PFSK-1 (cell line): ENCODE measurements around the gene CCDC88C.

Experiments used
- FOXP2 ChIP-seq: optimal IDR thresholded peaks from 2 replicates; pipeline ENCODE3; 2011; ENCODE audit warnings: borderline replicate concordance, control low read depth, inconsistent platforms; ENCODE audit not compliant: insufficient read depth; ENCODE audit errors: extremely low read length, extremely low read depth
- POLR2AphosphoS5 ChIP-seq: IDR thresholded peaks from 2 replicates; pipeline ENCODE4 v1.6.1; 2012; ENCODE audit warnings: low read depth, mild to moderate bottlenecking, control low read depth, low read length, moderate library complexity
- SIN3A ChIP-seq: IDR thresholded peaks from 2 replicates; pipeline ENCODE4 v1.6.1; 2012; ENCODE audit warnings: mild to moderate bottlenecking, low read length, moderate library complexity, borderline replicate concordance; ENCODE audit not compliant: insufficient read depth
- TAF1 ChIP-seq: IDR thresholded peaks from 2 replicates; pipeline ENCODE4 v1.6.1; 2012; ENCODE audit warnings: low read length, control low read depth, borderline replicate concordance; ENCODE audit not compliant: insufficient read depth
- TF ChIP-seq, protein P1 (sequence below), 2 experiments: IDR thresholded peaks; 2 replicates each; pipeline versions ENCODE4 v1.6.1 to v1.8.0; 2011 to 2012; ENCODE audit warnings: low read depth in 2 of 2, low read length in 2 of 2, control low read depth in 1 of 2, inconsistent platforms in 1 of 2, mild to moderate bottlenecking in 1 of 2, moderate library complexity in 1 of 2; ENCODE audit not compliant: insufficient read depth in 1 of 2

Gene CCDC88C

DNA sequence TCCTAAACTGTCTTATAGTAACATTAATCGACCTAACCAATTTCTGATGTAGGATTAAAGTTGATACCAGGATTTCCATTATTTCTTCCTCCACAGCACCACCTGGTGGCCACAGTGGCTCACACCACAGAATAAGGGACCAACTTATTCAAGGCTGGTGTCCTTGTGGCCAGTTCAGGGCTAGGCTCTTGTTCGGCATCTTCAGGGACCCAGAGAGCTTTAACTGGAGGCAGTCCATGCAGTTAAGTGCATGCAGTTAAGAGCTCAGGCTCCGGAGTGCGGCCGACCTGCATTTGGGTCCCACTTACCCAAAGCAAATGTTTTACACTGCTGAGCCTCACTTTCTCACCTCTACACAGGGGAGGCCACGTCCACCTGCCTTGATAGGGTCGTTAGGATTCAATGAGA lies 131.1 kb downstream of the CCDC88C start:
- TF ChIP-seq FOXP2 (no peak), TAF1 (no peak), SIN3A (no peak), POLR2AphosphoS5 (no peak)
- TF ChIP-seq, protein P1, sequence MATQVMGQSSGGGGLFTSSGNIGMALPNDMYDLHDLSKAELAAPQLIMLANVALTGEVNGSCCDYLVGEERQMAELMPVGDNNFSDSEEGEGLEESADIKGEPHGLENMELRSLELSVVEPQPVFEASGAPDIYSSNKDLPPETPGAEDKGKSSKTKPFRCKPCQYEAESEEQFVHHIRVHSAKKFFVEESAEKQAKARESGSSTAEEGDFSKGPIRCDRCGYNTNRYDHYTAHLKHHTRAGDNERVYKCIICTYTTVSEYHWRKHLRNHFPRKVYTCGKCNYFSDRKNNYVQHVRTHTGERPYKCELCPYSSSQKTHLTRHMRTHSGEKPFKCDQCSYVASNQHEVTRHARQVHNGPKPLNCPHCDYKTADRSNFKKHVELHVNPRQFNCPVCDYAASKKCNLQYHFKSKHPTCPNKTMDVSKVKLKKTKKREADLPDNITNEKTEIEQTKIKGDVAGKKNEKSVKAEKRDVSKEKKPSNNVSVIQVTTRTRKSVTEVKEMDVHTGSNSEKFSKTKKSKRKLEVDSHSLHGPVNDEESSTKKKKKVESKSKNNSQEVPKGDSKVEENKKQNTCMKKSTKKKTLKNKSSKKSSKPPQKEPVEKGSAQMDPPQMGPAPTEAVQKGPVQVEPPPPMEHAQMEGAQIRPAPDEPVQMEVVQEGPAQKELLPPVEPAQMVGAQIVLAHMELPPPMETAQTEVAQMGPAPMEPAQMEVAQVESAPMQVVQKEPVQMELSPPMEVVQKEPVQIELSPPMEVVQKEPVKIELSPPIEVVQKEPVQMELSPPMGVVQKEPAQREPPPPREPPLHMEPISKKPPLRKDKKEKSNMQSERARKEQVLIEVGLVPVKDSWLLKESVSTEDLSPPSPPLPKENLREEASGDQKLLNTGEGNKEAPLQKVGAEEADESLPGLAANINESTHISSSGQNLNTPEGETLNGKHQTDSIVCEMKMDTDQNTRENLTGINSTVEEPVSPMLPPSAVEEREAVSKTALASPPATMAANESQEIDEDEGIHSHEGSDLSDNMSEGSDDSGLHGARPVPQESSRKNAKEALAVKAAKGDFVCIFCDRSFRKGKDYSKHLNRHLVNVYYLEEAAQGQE (IDR thresholded peaks at IDR 0.05; ENCODE audit: insufficient read depth in 1 of 2, low read depth in 2 of 2, low read length in 2 of 2), result no peak

DNA sequence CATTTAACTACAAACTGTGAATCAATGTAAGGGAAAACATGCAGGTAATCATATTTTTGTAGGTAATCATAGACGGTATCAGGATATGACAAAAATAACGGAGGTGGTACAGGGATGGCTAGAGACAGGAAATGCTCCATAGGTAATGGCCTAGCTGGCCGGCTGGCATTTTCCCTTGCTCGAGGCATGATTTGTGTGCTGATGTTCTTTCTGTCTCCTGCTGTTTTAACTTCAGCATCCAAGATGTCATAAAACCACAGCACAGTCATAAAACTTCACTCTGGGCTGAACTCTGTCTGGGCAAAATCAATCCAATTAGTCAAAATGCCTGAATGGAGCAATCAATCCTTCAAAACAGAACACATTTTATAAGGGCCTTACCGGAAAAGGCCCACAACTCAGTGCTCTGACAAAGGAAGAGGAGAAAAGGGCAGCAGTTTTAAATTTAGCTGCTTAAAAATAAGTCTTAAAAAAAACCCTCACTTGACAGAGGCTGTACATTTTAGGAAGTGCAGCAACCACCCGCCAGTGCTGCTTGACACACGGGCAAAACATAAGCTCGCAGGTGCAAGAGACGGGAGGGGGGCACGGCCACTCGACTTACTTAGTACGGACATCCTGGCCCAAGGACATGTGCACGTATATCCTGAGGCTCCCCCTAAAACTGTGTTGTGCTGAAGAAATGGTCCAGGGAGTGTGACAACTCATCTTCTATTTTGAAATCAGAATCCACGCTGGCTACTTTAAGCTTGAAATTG lies 132.7 kb downstream of the CCDC88C start:
- TF ChIP-seq POLR2AphosphoS5 (no peak), FOXP2 (no peak), SIN3A (no peak), TAF1 (no peak)
- TF ChIP-seq, protein P1 (IDR thresholded peaks at IDR 0.05; ENCODE audit: insufficient read depth in 1 of 2, low read depth in 2 of 2, low read length in 2 of 2), result no peak

DNA sequence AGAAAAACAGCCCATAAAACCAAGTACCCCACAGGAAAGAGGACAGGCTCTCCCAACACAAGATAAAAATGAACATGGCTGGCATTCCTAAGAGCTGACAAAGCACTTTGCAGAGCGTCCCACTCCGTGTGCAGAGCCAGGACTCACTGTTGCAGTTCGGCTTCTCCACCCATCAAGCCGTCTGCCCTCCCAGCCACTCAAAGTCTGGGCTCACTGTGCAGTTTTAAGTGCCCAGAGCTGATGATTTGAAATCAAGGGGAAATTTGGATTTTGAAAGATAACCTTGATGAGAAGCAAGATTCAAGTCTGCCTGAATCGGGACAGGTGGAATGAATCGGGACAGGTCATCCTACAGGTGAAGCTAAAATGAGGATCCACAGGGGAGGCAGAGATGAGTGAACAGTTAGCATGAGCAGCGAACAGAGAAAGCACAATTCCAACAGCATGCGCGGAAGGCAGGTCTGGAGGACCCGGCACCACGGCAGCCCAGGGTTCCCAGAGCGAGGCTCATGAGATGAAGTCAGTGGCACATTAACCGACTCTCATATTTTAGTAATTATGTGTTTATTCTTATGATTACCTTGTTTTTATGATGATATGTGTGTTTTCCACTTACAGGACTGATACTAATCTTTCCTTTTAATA lies 133.4 kb downstream of the CCDC88C start:
- no peak for TF ChIP-seq TAF1
- TF ChIP-seq, protein P1 (IDR thresholded peaks at IDR 0.05; ENCODE audit: insufficient read depth in 1 of 2, low read depth in 2 of 2, low read length in 2 of 2), result no peak
- no peak for TF ChIP-seq SIN3A
- no peak for TF ChIP-seq FOXP2
- no peak for TF ChIP-seq POLR2AphosphoS5

DNA sequence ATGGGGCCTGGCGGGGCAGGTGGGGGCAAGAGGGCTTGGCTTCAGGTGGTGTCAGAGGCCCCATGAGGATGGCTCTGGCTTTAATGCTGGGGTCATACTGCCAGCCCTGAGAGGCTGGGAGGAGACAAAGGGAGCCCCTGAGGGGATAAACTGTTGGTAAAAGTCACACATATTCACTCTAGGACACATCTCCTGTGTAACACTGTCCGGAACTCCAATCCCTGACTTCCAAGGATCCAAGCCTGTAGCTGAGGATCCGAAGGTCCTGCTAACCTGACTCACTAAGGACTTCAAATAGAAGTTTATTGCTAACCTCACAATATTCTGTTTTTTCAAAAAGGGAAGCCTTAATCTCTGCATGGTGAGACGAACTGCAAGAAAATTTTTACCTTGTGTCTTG lies 134.0 kb downstream of the CCDC88C start:
- TF ChIP-seq TAF1 (no peak), POLR2AphosphoS5 (no peak), SIN3A (no peak), FOXP2 (no peak)
- TF ChIP-seq, protein P1 (IDR thresholded peaks at IDR 0.05; ENCODE audit: insufficient read depth in 1 of 2, low read depth in 2 of 2, low read length in 2 of 2), result no peak
